ENCODE results near the gene FSTL1. TPM values are rescaled to one million over a fixed set of nuclear protein-coding genes. Genes with fewer than 3 reads are reported as not detected.

Gene FSTL1
- total and polyA plus RNA-seq, 2 of the 8 experiments (the other 6 are each of a cell fraction or from before 2014, with no cell fraction given): 158 to 516 TPM

DNA sequence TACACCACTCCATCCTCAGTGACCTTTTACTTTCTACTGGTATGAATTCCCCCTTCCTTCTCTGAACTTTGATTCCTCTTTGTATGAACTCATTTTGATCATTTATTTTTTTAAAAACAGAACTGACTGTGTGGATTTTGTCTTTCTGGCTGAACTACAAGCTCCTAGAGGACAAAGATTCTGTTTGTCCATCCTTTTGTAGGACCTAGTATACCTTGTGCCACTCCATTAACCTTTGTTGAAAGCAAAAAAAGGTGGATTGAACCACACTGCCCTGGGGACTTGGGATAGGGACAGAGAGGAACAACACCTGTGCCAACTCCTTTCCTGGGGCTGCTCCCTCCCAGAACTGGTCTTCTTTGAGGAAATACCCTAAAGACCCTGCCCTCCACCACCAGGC lies 23.6 kb downstream of the FSTL1 start:
- Histone ChIP-seq H3K9me3 (ENCODE audit: insufficient read depth in 2 of 2, low read depth in 1 of 2, low read length in 1 of 2) (no peaks in the 10 kb centered on the region), H3K79me2 (ENCODE audit: control insufficient read depth in 1 of 2, insufficient read depth in 2 of 2, low read length in 2 of 2) (peaks cover 0 to 51% of the 10 kb centered on the region in 2 experiments; a peak in 2 of 4 replicates), H3K27me3 (replicated peaks in 1 of 4; ENCODE audit: control insufficient read depth in 3 of 4, extremely low read depth in 1 of 4, insufficient read depth in 3 of 4, low read length in 3 of 4) (no peaks in the 10 kb centered on the region), H3K36me3 (ENCODE audit: control insufficient read depth in 2 of 4, insufficient read depth in 4 of 4, low read length in 3 of 4) (peaks cover 2 to 21% (median 10%) of the 10 kb centered on the region in 4 experiments), H3K23me2 (ENCODE audit: low read depth, low read length) (no peaks in the 10 kb centered on the region), H3K23ac (ENCODE audit: insufficient read length) (no peak overlapping the region), H3K56ac (replicated peaks; ENCODE audit: insufficient read length, low read depth, low read length) (no peak overlapping the region), H3K4me3 (ENCODE audit: extremely low read depth in 1 of 4, insufficient read depth in 2 of 4, low read depth in 3 of 4, low read length in 4 of 4) (no peak overlapping the region), H2AFZ (ENCODE audit: low read length) (no peak overlapping the region), H2BK5ac (ENCODE audit: low read depth, low read length) (no peak overlapping the region), H2BK120ac (replicated peaks; ENCODE audit: low read depth, low read length) (no peak overlapping the region), H4K20me1 (replicated peaks in 1 of 2; ENCODE audit: control insufficient read depth in 1 of 2, insufficient read depth in 2 of 2, low read length in 2 of 2) (peaks cover 3 to 10% of the 10 kb centered on the region in 2 experiments), H4K91ac (replicated peaks; ENCODE audit: insufficient read length, low read length) (no peak overlapping the region), H3K4me1 (replicated peaks in 1 of 4; ENCODE audit: control insufficient read depth in 3 of 4, insufficient read depth in 4 of 4, low read length in 3 of 4) (peaks cover 0 to 9% (median 2%) of the 10 kb centered on the region in 4 experiments; a peak in 4 of 7 replicates), H3K4ac (replicated peaks; ENCODE audit: insufficient read length, low read depth, low read length) (no peak overlapping the region), H4K8ac (ENCODE audit: extremely low read depth, insufficient read depth, low read length) (no peak overlapping the region), H2BK20ac (ENCODE audit: low read length) (no peak overlapping the region), H3K4me2 (ENCODE audit: insufficient read depth in 1 of 2, low read depth in 2 of 2, low read length in 2 of 2) (no peak overlapping the region), H3K14ac (ENCODE audit: insufficient read length) (no peak overlapping the region), H3K79me1 (ENCODE audit: low read depth, low read length) (no peaks in the 10 kb centered on the region; the same call in none of the 2 replicates), H3K18ac (ENCODE audit: extremely low read depth, low read length) (no peak overlapping the region), H3K27ac (ENCODE audit: low read depth, low read length) (no peak overlapping the region), H2AK5ac (ENCODE audit: low read depth, low read length) (no peak overlapping the region), H3K9ac (replicated peaks in 1 of 4; ENCODE audit: extremely low read depth in 1 of 4, low read depth in 3 of 4, low read length in 3 of 4) (no peak overlapping the region), H2BK15ac (ENCODE audit: low read length) (no peak overlapping the region), H2BK12ac (ENCODE audit: low read depth, low read length) (no peak overlapping the region), H4K5ac (ENCODE audit: insufficient read length, low read depth, low read length) (no peak overlapping the region)
- DNase-seq (ENCODE audit: low read depth in 1 of 2, low spot score in 2 of 2): no peak
- ChIA-PET POLR2A (ENCODE audit: partially characterized antibody) (interaction anchor here (0.7 to 21.2 kb wide), 2 partner anchors 14 to 62 kb away, joined by 3 to 299 read pairs; partner anchors contain the start of gene FSTL1), CTCF (ENCODE audit: partially characterized antibody) (interaction anchor here (1.0 to 23.6 kb wide), 4 partner anchors 8 to 132 kb away, joined by 3 to 294 read pairs (median 16); partner anchors contain the start of gene FSTL1)
- no peak for FAIRE-seq
- TF ChIP-seq SIX5 (IDR thresholded peaks at IDR 0.05; ENCODE audit: low read depth, low read length): no peak
- TF ChIP-seq RBBP5 (IDR thresholded peaks at IDR 0.05; ENCODE audit: borderline replicate concordance, low read depth, low read length): no peak
- TF ChIP-seq SIRT6 (IDR thresholded peaks at IDR 0.05; ENCODE audit: low read length): no peak
- TF ChIP-seq FOSL1 (IDR thresholded peaks at IDR 0.05; ENCODE audit: insufficient read depth, low read depth, low read length): no peak
